GM18861 (cell line): ENCODE data around the gene CC2D2A.

Source experiments
- ATAC-seq: cut with Tn5 transposase; IDR thresholded peaks from one replicate; pipeline ENCODE4 v1.9.1; 2021; ENCODE audit not compliant: unreplicated experiment

CC2D2A gene

GRCh38 chr4:15459706-15460105, 10.0 kb upstream of the CC2D2A start:
- no peak for ATAC-seq

- no peak for ATAC-seq
Measured at GRCh38 chr4:15466596-15466995, 3.1 kb upstream of the CC2D2A start.

- no peak for ATAC-seq
Measured at GRCh38 chr4:15470128-15470475, 420 bp downstream of the CC2D2A start.

- ATAC-seq, result no peak
Measured at GRCh38 chr4:15476396-15476795, 6.7 kb downstream of the CC2D2A start.

- no peak for ATAC-seq
Measured at GRCh38 chr4:15478724-15479088, 9.0 kb downstream of the CC2D2A start.

- no peak for ATAC-seq
Measured at GRCh38 chr4:15479089-15479912, 9.6 kb downstream of the CC2D2A start.

GRCh38 chr4:15479913-15480185, 10.2 kb downstream of the CC2D2A start:
- no peak for ATAC-seq

GRCh38 chr4:15481961-15482745, 12.5 kb downstream of the CC2D2A start:
- no peak for ATAC-seq

- no peak for ATAC-seq
Measured at GRCh38 chr4:15482842-15483241, 13.2 kb downstream of the CC2D2A start.

GRCh38 chr4:15488136-15488535, 18.5 kb downstream of the CC2D2A start:
- no peak for ATAC-seq

- no peak for ATAC-seq
Measured at GRCh38 chr4:15488658-15489470, 19.2 kb downstream of the CC2D2A start.

GRCh38 chr4:15489551-15489950, 19.9 kb downstream of the CC2D2A start:
- no peak for ATAC-seq

- ATAC-seq, result no peak
Measured at GRCh38 chr4:15493411-15493810, 23.7 kb downstream of the CC2D2A start.

- ATAC-seq, result no peak
Measured at GRCh38 chr4:15495621-15496020, 25.9 kb downstream of the CC2D2A start.

- no peak for ATAC-seq
Measured at GRCh38 chr4:15498356-15498755, 28.7 kb downstream of the CC2D2A start.

GRCh38 chr4:15500701-15501100, 31.0 kb downstream of the CC2D2A start:
- ATAC-seq, result no peak

- ATAC-seq, result no peak
Measured at GRCh38 chr4:15501941-15502340, 32.3 kb downstream of the CC2D2A start.

- ATAC-seq, result no peak
Measured at GRCh38 chr4:15502384-15502783, 32.7 kb downstream of the CC2D2A start.

GRCh38 chr4:15504041-15504440, 34.4 kb downstream of the CC2D2A start:
- no peak for ATAC-seq

GRCh38 chr4:15506464-15506863, 36.8 kb downstream of the CC2D2A start:
- ATAC-seq, result no peak

GRCh38 chr4:15507679-15508078, 38.0 kb downstream of the CC2D2A start:
- no peak for ATAC-seq

- no peak for ATAC-seq
Measured at GRCh38 chr4:15510961-15511360, 41.3 kb downstream of the CC2D2A start.
